Tibial artery (tissue), 4 donors: ENCODE results near the gene TAT.
"Not testable (repeated sequence)": the region's sequence is repeated elsewhere in the genome, so short reads cannot be mapped to it uniquely, and the experiment has no call there.

Experiments
- DNase-seq, 2 donors: peaks; one replicate each; pipeline ENCODE4 v3.0.0-alpha.2; 2019
- H3K27ac ChIP-seq, 2 donors: fragments of 200-600 bp; sonication (generic) in 1 of 2; 1 replicate in 1 of 2; 2 replicates in 1 of 2; pipeline ENCODE4 v1.5.1; 2018 to 2019; ENCODE audit warnings: mild to moderate bottlenecking in 1 of 2
- H3K27me3 ChIP-seq, 2 donors: fragments of 200-600 bp; sonication (generic) in 1 of 2; one replicate each; pipeline versions ENCODE4 v1.5.1 to v1.6.0; 2016 to 2019
- H3K36me3 ChIP-seq, 3 donors: fragments of 200-600 bp; sonication (generic) in 2 of 3; one replicate each; pipeline ENCODE4 v1.5.1; 2016 to 2019; ENCODE audit warnings: mild to moderate bottlenecking in 2 of 3
- H3K4me1 ChIP-seq, 4 donors: fragments of 200-600 bp; sonication (generic) in 2 of 4; 1 replicate in 3 of 4; 2 replicates in 1 of 4; pipeline ENCODE4 v1.5.1; 2016 to 2019
- H3K4me3 ChIP-seq, 2 donors: fragments of 200-600 bp; sonication (generic) in 1 of 2; 1 replicate in 1 of 2; 2 replicates in 1 of 2; pipeline ENCODE4 v1.5.1; 2018 to 2019; ENCODE audit warnings: mild to moderate bottlenecking in 2 of 2
- H3K9me3 ChIP-seq, 3 donors: fragments of 200-600 bp; sonication (generic) in 1 of 3; one replicate each; pipeline ENCODE4 v1.5.1; 2016 to 2019
- intact Hi-C: fragments of 100-400 bp; cut with DNase I; formaldehyde crosslinking; loops from one replicate; pipeline ENCODE4 v1.15.0; 2023; ENCODE audit warnings: low total_unique reads
- TF ChIP-seq, protein P1 (sequence below), 2 experiments: fragments of 200-600 bp in 1 of 2; fragments of 450-650 bp in 1 of 2; IDR thresholded peaks; one replicate each; pipeline ENCODE4 v1.5.1; 2017 to 2019; ENCODE audit warnings: antibody characterized with exemption in 2 of 2, mild to moderate bottlenecking in 1 of 2, moderate library complexity in 1 of 2

The TAT gene

GRCh38 chr16:71585318-71585703, 8.4 kb upstream of the TAT start:
- TF ChIP-seq, protein P1, sequence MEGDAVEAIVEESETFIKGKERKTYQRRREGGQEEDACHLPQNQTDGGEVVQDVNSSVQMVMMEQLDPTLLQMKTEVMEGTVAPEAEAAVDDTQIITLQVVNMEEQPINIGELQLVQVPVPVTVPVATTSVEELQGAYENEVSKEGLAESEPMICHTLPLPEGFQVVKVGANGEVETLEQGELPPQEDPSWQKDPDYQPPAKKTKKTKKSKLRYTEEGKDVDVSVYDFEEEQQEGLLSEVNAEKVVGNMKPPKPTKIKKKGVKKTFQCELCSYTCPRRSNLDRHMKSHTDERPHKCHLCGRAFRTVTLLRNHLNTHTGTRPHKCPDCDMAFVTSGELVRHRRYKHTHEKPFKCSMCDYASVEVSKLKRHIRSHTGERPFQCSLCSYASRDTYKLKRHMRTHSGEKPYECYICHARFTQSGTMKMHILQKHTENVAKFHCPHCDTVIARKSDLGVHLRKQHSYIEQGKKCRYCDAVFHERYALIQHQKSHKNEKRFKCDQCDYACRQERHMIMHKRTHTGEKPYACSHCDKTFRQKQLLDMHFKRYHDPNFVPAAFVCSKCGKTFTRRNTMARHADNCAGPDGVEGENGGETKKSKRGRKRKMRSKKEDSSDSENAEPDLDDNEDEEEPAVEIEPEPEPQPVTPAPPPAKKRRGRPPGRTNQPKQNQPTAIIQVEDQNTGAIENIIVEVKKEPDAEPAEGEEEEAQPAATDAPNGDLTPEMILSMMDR (IDR thresholded peaks at IDR 0.05), result no peak
- H3K9me3 ChIP-seq, result no peaks in the 10 kb centered on the region
- no peak overlapping the region for H3K27ac ChIP-seq
- no peak overlapping the region for H3K4me3 ChIP-seq
- H3K4me1 ChIP-seq, result no peaks in the 10 kb centered on the region
- no peak for DNase-seq
- H3K27me3 ChIP-seq, result no peaks in the 10 kb centered on the region
- intact Hi-C loops, result no loop called here
- no peaks in the 10 kb centered on the region for H3K36me3 ChIP-seq

- Histone ChIP-seq H3K27ac (no peak overlapping the region), H3K36me3 (no peaks in the 10 kb centered on the region), H3K4me1 (no peaks in the 10 kb centered on the region), H3K4me3 (no peak overlapping the region), H3K9me3 (no peaks in the 10 kb centered on the region), H3K27me3 (no peaks in the 10 kb centered on the region)
- DNase-seq, result no peak
- intact Hi-C loops, result no loop called here
- TF ChIP-seq, protein P1 (IDR thresholded peaks at IDR 0.05), result no peak
These were observed 7.8 kb upstream of the TAT start for GRCh38 chr16:71584543-71585317.

GRCh38 chr16:71582553-71582848, 5.6 kb upstream of the TAT start:
- H3K27me3 ChIP-seq, H3K4me3 ChIP-seq, intact Hi-C loops, H3K9me3 ChIP-seq, H3K36me3 ChIP-seq, H3K4me1 ChIP-seq, H3K27ac ChIP-seq, DNase-seq: not testable (repeated sequence)

GRCh38 chr16:71574702-71575101, 2.2 kb downstream of the TAT start:
- no peak for DNase-seq
- TF ChIP-seq, protein P1 (IDR thresholded peaks at IDR 0.05), result no peak
- Histone ChIP-seq H3K27me3 (no peaks in the 10 kb centered on the region), H3K4me1 (no peaks in the 10 kb centered on the region), H3K4me3 (no peak overlapping the region), H3K9me3 (no peaks in the 10 kb centered on the region), H3K36me3 (no peaks in the 10 kb centered on the region), H3K27ac (no peak overlapping the region)
- intact Hi-C loops, result no loop called here

DNA sequence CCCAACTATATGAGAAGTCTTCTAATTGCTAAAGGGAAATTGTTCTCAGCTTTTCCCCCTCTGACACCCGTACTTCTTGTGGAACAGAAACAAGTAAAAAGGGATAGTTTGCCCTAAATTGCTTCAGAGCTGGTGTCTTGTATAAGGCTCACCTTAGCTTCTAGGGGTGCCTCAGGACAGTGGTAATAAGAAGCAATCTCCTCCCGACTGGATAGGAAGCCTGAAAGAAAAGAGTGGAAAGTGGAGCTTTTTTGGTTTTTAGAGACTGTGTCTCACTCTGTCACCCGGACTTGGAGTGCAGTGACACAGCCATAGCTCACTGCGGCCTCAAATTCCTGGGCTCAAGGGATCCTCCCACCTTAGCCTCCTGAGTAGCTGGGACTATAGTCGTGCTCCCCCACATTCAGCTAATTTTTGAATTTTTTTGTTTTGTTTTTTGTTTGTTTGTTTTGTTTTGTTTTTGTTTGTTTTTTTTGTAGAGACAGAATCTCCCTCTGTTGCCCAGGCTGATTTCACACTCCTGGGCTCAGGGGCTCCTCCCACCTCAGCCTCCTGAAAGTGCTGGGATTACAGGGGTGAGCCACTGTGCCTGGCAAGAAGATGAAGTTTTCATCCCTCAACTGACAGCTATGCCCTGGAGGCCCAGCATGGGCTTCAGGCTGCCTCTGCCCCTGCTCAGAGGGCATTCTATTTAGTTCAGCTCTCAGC, 3.4 kb downstream of the TAT start:
- Histone ChIP-seq H3K4me3 (no peak overlapping the region), H3K9me3 (no peaks in the 10 kb centered on the region), H3K4me1 (no peaks in the 10 kb centered on the region), H3K27me3 (no peaks in the 10 kb centered on the region), H3K27ac (no peak overlapping the region), H3K36me3 (no peaks in the 10 kb centered on the region)
- DNase-seq, result no peak
- TF ChIP-seq, protein P1 (IDR thresholded peaks at IDR 0.05), result no peak
- intact Hi-C loops, result no loop called here

- Histone ChIP-seq H3K36me3 (no peaks in the 10 kb centered on the region), H3K4me3 (no peak overlapping the region), H3K9me3 (no peaks in the 10 kb centered on the region), H3K27ac (no peak overlapping the region), H3K4me1 (no peaks in the 10 kb centered on the region), H3K27me3 (no peaks in the 10 kb centered on the region)
- DNase-seq, result no peak
- TF ChIP-seq, protein P1 (IDR thresholded peaks at IDR 0.05), result no peak
- intact Hi-C loops, result no loop called here
These were observed 4.3 kb downstream of the TAT start for GRCh38 chr16:71572497-71573116.
